Lung (tissue), 12 donors: ENCODE measurements around the gene DPP6. TPM values are rescaled to one million over a fixed set of nuclear protein-coding genes. Genes with fewer than 3 reads are reported as not detected.
A peak's percentile ranks its signal among the peaks of the same experiment; 100 is the strongest.

Source experiments
- ATAC-seq: fragments of 200-7000 bp; cut with Tn5 transposase; one replicate; pipeline ENCODE4 v1.9.1; 2020; ENCODE audit warnings: moderate number of reproducible peaks; ENCODE audit not compliant: insufficient read depth, low FRiP score
- DNase-seq, 3 donors: peaks; one replicate each; pipeline ENCODE4 v3.0.0-alpha.2; 2013 to 2017
- H3K27ac ChIP-seq, 2 donors: one replicate each; pipeline ENCODE4 v1.5.1; 2013; ENCODE audit warnings: mild to moderate bottlenecking in 2 of 2, moderate library complexity in 2 of 2, control low read depth in 1 of 2, inconsistent platforms in 1 of 2, low read depth in 1 of 2, low read length in 1 of 2
- H3K27me3 ChIP-seq, 3 donors: one replicate each; pipeline ENCODE4 v1.5.1; 2013; ENCODE audit warnings: low read length in 2 of 3; ENCODE audit not compliant: control insufficient read depth in 3 of 3, insufficient read depth in 3 of 3
- H3K36me3 ChIP-seq, 4 donors: one replicate each; pipeline ENCODE4 v1.5.1; 2013; ENCODE audit warnings: low read length in 4 of 4, mild to moderate bottlenecking in 1 of 4, moderate library complexity in 1 of 4; ENCODE audit not compliant: control insufficient read depth in 4 of 4, insufficient read depth in 4 of 4
- H3K4me1 ChIP-seq, 5 donors: one replicate each; pipeline ENCODE4 v1.5.1; 2013; ENCODE audit warnings: low read length in 5 of 5, mild to moderate bottlenecking in 2 of 5, moderate library complexity in 1 of 5; ENCODE audit not compliant: control insufficient read depth in 5 of 5, insufficient read depth in 5 of 5
- H3K4me3 ChIP-seq: one replicate; pipeline ENCODE4 v1.5.1; 2013; ENCODE audit warnings: mild to moderate bottlenecking, control low read depth, moderate library complexity
- H3K9ac ChIP-seq, 2 donors: one replicate each; pipeline ENCODE4 v1.5.1; 2013; ENCODE audit warnings: low read length in 2 of 2, control low read depth in 1 of 2; ENCODE audit not compliant: insufficient read depth in 1 of 2
- H3K9me3 ChIP-seq, 4 donors: one replicate each; pipeline ENCODE4 v1.5.1; 2013; ENCODE audit warnings: low read length in 3 of 4, mild to moderate bottlenecking in 1 of 4, moderate library complexity in 1 of 4; ENCODE audit not compliant: control insufficient read depth in 4 of 4, insufficient read depth in 3 of 4
- WGBS, 2 donors: extraction: QIAGEN DNeasy Blood & Tissue Kit; methylation state at CpG; one replicate each; pipeline ENCODE4 v1.1.7; 2013; 5-methylcytosine and 5-hydroxymethylcytosine counted together
- polyA plus RNA-seq, 2 donors: library from polyadenylated mRNA; stranded (reverse); fragments of 200-250 nt; gene quantifications; one replicate each; pipeline ENCODE4 v1.2.1, GENCODE V29; 2013
- total RNA-seq, 2 donors: library from RNA; depleted of rRNA in 1 of 2; stranded (reverse); fragments of >200 nt in 1 of 2; gene quantifications; one replicate each; pipeline ENCODE4 v1.2.1, GENCODE V29; 2014 to 2021
- TF ChIP-seq, protein P1 (sequence below): IDR thresholded peaks from 2 replicates; pipeline ENCODE4 v1.5.1; 2012; ENCODE audit warnings: mild to moderate bottlenecking; ENCODE audit errors: control extremely low read depth, extremely low read depth
- donor health status: control.
- donor health status: control.
- donor health status: Bipolar disorder and iron deficiency.
- donor health status: healthy.
- donor health status: DM: yes; HTN: yes; CAD: no.

DPP6 gene
- total and polyA plus RNA-seq, 4 donors, result 0.08 to 1.3 (median 0.75) TPM

DNA sequence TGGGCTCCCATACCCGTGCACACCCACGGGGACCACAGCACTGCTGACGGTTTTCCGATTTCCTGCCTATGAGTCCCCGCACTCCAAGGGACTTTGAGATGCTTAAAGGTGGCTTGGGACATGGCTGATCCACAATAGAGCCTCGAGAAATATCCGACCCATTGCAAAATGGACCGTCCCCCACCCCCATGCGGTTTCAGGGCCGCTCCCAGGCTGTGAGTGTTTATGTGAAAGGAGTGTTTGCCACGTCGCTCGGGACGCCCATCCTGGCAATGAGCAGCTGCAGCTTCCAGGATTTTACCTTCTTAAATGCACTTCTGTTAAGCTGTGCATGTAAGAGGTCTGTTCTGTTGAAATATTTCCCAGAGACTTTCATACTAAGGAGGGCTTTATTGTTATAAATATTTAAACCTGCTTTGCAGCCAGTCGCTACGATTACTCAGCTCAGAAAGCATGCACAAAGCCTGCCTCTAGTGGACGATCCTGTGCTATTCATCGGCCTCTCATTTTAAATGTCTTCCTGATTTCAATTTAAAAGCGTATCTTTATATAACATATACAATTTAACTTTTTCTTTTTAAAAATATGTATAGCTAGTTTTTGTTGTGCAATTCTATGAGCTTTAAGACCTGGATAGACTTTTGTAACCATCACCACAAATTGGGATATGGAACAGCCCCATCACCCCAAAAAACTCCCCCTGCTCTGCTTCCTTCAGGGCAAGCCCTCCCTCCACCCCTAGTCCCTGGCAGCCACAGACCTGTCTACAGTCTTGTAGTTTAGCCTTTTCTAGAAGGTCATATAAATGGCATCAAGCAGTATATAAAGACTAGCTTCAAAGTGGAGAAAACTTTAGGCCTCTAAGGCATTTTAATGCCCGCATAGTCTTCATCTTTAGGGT, 532.4 kb downstream of the DPP6 start:
- H3K9ac ChIP-seq, result no peak overlapping the region
- TF ChIP-seq, protein P1, sequence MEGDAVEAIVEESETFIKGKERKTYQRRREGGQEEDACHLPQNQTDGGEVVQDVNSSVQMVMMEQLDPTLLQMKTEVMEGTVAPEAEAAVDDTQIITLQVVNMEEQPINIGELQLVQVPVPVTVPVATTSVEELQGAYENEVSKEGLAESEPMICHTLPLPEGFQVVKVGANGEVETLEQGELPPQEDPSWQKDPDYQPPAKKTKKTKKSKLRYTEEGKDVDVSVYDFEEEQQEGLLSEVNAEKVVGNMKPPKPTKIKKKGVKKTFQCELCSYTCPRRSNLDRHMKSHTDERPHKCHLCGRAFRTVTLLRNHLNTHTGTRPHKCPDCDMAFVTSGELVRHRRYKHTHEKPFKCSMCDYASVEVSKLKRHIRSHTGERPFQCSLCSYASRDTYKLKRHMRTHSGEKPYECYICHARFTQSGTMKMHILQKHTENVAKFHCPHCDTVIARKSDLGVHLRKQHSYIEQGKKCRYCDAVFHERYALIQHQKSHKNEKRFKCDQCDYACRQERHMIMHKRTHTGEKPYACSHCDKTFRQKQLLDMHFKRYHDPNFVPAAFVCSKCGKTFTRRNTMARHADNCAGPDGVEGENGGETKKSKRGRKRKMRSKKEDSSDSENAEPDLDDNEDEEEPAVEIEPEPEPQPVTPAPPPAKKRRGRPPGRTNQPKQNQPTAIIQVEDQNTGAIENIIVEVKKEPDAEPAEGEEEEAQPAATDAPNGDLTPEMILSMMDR, result no peak

DNA sequence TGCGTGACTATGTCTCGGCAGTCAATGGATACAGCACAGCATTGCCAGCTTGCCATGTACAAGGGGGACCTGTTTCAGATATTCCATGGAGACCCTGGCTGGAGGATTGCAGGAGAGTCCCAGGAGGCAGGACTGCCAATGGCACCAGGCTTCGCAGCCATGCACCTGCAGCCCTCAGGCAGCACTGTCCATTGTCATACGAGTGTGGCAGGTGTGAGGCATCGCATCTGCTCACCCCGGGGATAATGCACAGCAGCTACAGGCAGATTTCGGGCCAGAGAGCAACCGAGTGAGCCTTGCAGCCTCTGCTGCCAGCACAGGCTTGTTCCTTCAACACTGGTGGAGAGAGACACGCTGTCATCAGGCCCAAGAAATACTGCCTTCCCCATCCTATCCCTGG, 535.6 kb downstream of the DPP6 start:
- TF ChIP-seq, protein P1, result no peak
- Histone ChIP-seq H3K27me3 (peaks cover 0 to 13% (median 0%) of the 10 kb centered on the region in 3 donors), H3K9me3 (peaks cover 0 to 3% (median 0%) of the 10 kb centered on the region in 4 donors), H3K9ac (no peak overlapping the region), H3K4me1 (peaks cover 0 to 20% (median 4%) of the 10 kb centered on the region in 5 donors), H3K36me3 (no peaks in the 10 kb centered on the region), H3K27ac (no peak overlapping the region), H3K4me3 (no peak overlapping the region)
- ATAC-seq (no peak), DNase-seq (no peak)
- 79 to 82% methylated on average over 8 to 9 of the region's 9 CpGs for WGBS, 2 donors

More for the DNA sequence above, 532.4 kb downstream of the DPP6 start:
- 37 to 38% methylated on average over 20 of the region's 20 CpGs for WGBS, 2 donors
- Histone ChIP-seq H3K9me3 (no peaks in the 10 kb centered on the region), H3K27ac (no peak overlapping the region), H3K36me3 (no peaks in the 10 kb centered on the region), H3K4me1 (peaks cover 0 to 3% (median 0%) of the 10 kb centered on the region in 5 donors), H3K27me3 (peaks cover 0 to 11% (median 0%) of the 10 kb centered on the region in 3 donors), H3K4me3 (no peak overlapping the region)
- peak; percentile 29 to 72 (median 59) for DNase-seq
- ATAC-seq, result no peak

DNA sequence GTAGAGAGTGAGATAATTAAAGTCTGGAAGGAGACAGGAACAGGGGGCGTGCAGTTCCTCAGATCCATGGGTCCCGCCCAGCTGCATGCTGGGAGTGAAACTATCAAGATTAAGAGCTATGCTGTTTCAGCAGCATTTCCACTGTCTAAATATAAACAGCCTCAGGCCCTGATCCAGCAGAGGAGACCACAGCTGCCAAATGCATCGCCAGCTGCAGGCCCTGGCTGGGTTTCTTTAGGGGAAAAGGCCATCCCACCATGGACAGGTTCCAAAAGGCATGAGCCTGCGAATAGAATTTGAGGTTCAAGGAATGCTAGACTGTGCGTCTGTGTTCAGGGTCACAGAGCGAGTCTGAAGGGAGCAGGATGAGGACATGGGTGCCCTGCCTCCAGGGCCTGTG, 539.3 kb downstream of the DPP6 start:
- 68 to 76% methylated on average over 6 of the region's 6 CpGs for WGBS, 2 donors
- H3K27ac ChIP-seq, result no peak overlapping the region
- H3K9ac ChIP-seq, result no peak overlapping the region
- no peak for ATAC-seq
- no peaks in the 10 kb centered on the region for H3K36me3 ChIP-seq
- H3K9me3 ChIP-seq, result peaks cover 0 to 3% (median 0%) of the 10 kb centered on the region in 4 donors
- H3K27me3 ChIP-seq, result peaks cover 0 to 16% (median 0%) of the 10 kb centered on the region in 3 donors
- peaks cover 0 to 20% (median 4%) of the 10 kb centered on the region in 5 donors for H3K4me1 ChIP-seq
- H3K4me3 ChIP-seq, result no peak overlapping the region
- TF ChIP-seq, protein P1, result no peak
- peak; percentile 94 to 97 (median 97) for DNase-seq
